GM12864 (cell line): ENCODE results near the gene BMPER.

ENCODE experiments used
- DNase-seq: peaks from one replicate; pipeline ENCODE4 v3.0.0-alpha.2; 2011; ENCODE audit warnings: low read depth
- H3K4me3 ChIP-seq: 2 replicates; pipeline ENCODE4 v1.5.1; 2011; ENCODE audit warnings: mild to moderate bottlenecking, low read depth, low read length, control low read depth
- TF ChIP-seq, protein P1 (sequence below): IDR thresholded peaks from 2 replicates; pipeline ENCODE4 v1.5.1; 2011; ENCODE audit warnings: low read depth, mild to moderate bottlenecking, moderate library complexity, low read length, control low read depth, inconsistent platforms; ENCODE audit errors: missing control alignments

Gene BMPER

GRCh38 chr7:33881316-33881715, 24.0 kb upstream of the BMPER start:
- TF ChIP-seq, protein P1, sequence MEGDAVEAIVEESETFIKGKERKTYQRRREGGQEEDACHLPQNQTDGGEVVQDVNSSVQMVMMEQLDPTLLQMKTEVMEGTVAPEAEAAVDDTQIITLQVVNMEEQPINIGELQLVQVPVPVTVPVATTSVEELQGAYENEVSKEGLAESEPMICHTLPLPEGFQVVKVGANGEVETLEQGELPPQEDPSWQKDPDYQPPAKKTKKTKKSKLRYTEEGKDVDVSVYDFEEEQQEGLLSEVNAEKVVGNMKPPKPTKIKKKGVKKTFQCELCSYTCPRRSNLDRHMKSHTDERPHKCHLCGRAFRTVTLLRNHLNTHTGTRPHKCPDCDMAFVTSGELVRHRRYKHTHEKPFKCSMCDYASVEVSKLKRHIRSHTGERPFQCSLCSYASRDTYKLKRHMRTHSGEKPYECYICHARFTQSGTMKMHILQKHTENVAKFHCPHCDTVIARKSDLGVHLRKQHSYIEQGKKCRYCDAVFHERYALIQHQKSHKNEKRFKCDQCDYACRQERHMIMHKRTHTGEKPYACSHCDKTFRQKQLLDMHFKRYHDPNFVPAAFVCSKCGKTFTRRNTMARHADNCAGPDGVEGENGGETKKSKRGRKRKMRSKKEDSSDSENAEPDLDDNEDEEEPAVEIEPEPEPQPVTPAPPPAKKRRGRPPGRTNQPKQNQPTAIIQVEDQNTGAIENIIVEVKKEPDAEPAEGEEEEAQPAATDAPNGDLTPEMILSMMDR = no peak
- no peak for DNase-seq
- no peak overlapping the region for H3K4me3 ChIP-seq

DNA sequence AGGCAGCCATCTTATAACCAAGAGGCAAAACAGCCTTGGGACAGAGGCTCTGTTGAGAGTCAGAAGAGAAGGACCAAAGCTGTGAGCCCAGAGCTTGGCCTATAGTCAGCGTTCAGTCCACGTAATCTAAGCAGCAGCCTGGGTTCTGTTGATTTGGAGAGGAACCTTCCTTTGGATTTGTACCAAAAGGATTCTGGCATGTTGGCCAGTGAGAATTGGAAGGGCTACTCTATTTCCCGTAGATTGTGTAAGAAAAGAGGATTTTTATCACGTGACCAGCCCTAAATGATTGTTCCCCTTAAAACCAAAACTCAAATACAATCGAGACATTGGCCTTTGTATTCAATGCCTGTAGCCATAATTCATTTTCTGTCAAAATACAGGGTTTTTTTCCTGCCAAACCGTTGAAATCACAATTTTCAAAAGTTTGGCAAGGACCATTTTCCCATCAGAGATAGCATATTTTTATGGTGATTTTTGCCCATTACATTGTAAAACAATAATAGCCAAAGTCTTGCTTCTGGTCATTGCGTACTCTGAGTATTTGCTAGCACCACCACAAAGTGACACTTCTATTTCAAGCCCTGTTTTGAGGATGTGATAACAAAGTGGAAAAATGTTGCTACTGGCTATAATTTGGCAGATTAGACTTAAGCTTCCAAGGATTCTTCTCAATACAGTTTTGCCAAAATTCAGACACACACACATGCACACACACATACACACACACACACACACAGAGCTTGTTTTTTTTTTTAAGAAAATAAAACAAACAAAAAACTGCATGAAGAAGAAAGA, 23.1 kb upstream of the BMPER start:
- TF ChIP-seq, protein P1 = no peak
- DNase-seq = no peak
- H3K4me3 ChIP-seq = no peak overlapping the region

DNA sequence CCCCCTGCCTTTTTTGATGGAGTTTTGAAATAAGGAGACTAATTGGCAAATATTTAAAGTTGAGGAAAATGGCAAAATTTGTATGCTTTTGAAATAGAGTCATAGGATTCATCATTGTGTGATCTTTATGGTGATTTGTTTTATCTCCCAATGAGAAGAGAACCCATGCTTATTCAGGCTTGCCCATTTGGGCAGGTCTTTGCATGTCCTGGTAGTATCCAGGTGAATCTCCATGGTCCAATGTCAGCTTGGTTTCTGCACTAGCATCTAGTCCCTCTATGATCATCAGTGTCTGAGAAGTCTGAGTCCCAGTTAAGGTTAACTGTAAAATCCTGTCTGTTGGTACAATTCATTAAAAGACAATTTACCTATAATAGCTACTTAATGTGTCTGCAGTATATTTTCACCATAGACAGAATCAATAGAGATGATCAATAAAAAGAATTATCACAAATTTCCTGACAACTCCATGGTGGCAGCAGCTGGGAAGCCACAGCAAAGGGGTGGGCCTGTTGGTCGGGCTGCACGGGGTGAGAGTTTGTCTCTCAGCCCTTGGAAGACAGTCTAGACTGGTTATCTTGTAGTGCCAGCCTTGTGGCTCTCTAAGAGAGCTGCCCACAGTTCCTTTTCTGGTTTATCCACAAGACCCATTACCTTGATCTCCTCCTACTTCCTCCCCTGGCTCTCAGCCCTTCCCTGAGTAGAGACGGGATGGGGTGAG, 22.2 kb upstream of the BMPER start:
- H3K4me3 ChIP-seq = no peak overlapping the region
- TF ChIP-seq, protein P1 = no peak
- no peak for DNase-seq

DNA sequence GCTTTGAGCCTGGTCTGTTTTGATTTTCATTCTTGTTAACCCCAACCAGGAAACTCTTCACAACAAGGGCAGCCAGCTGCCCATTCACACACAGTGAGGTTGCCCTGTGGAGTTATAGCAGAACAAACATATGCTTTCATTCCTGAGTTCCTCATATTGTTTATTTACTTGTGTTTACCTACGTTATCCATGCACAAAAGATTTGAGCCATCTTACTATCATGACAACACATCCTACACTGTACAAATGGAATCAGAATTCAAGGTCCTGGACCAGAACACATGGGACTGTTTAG, 21.7 kb upstream of the BMPER start:
- TF ChIP-seq, protein P1 = no peak
- H3K4me3 ChIP-seq = no peak overlapping the region
- DNase-seq = no peak

DNA sequence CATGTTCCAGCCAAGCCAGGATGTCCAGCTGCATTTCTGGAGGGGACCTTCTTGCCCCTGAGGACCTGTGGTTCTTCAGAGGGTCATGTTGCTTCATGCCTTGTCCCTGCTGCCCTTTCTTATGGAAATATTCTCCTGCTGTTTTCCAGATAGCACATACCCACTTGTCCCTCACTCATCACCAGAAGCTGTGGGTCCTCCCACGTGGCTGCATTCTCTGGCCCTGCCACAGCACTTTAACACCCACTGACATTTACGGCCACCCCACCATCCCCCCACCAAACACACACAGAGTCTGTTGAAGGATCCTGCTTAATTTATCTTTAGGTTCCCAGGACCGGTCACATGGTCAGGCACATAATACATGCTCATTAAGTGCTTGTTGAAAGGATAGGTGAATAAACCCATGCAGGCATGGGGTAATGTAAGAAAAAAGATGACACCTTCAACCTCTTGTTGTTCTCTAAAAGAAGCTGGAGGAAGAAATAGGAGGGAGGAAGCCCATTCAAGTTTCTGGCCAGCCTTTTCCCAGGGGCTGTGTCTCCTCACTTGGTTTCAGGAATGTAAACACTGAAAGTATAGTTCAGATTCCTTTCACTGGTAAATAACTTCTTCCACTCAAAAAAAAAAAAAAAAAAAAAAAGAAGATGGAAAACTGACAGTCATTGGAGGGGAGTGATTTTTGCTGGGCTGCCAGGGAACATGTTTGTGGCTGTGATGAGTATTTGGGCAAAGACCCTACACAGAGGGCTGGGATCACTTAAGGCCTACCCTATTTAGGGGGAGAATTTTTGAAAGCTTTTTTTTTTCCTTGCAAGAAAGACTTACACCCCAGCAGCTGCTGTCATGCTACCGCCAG, 19.8 kb upstream of the BMPER start:
- H3K4me3 ChIP-seq = no peak overlapping the region
- no peak for DNase-seq
- TF ChIP-seq, protein P1 = no peak

DNA sequence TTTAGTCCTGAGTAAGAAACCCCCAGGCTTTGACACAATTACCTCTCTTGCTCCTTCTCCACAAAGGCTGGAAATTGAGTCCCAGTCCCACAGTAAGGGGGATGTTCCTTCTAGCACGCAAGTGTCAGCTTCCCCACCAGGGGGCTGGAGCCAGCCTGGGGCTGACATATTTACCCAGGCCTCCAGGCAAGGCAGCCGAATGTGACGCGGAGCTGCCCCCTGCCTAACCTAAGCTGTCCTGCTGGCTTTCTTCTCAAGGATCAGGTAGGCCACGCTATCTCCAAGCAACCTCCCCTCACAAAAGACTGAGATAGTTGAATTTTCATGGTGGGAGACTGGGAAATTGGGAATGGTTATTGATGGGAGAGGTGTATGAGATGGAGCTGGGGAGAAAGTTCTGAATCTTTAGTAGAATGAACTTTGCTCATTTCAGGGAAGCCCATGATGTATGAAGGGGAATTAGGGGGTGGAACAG, 19.2 kb upstream of the BMPER start:
- no peak for DNase-seq
- TF ChIP-seq, protein P1 = peak; percentile 8

More for the DNA sequence above, 19.2 kb upstream of the BMPER start:
- H3K4me3 ChIP-seq = no peak overlapping the region
